Kidney (tissue), 14 donors: Measurements from ENCODE around the gene SASH1. TPM values are rescaled to one million over a fixed set of nuclear protein-coding genes. Genes with fewer than 3 reads are reported as not detected.

Source experiments
- DNase-seq, 5 donors: peaks; one replicate each; pipeline ENCODE4 v3.0.0-alpha.2; 2013 to 2020
- FAIRE-seq: peaks from 2 replicates; lab custom pipeline; 2012; peaks lifted over from hg19 to GRCh38; lab: Jason Lieb, UNC
- H3K27ac ChIP-seq, 2 donors: one replicate each; pipeline ENCODE4 v1.7.0; 2013; ENCODE audit warnings: low read depth in 2 of 2, low read length in 2 of 2, inconsistent platforms in 1 of 2
- H3K27me3 ChIP-seq: one replicate; pipeline ENCODE4 v1.7.1; 2013; ENCODE audit warnings: low read length, inconsistent platforms; ENCODE audit not compliant: control insufficient read depth, insufficient read depth
- H3K36me3 ChIP-seq, 3 donors: one replicate each; pipeline versions ENCODE4 v1.7.0 to v1.7.1; 2013; ENCODE audit warnings: low read length in 3 of 3, control low read depth in 1 of 3, inconsistent platforms in 1 of 3; ENCODE audit not compliant: insufficient read depth in 3 of 3, control insufficient read depth in 2 of 3
- H3K4me1 ChIP-seq, 3 donors: one replicate each; pipeline versions ENCODE4 v1.7.0 to v1.7.1; 2013; ENCODE audit warnings: low read length in 3 of 3, inconsistent platforms in 1 of 3, low read depth in 1 of 3; ENCODE audit not compliant: control insufficient read depth in 2 of 3, insufficient read depth in 2 of 3
- H3K4me3 ChIP-seq, 3 donors: one replicate each; pipeline versions ENCODE4 v1.7.0 to v1.8.1; 2013; ENCODE audit warnings: low read length in 3 of 3, control low read depth in 1 of 3, inconsistent platforms in 1 of 3
- H3K9ac ChIP-seq, 3 donors: one replicate each; pipeline versions ENCODE4 v1.7.0 to v1.7.1; 2013; ENCODE audit warnings: low read length in 3 of 3, control low read depth in 1 of 3, inconsistent platforms in 1 of 3
- H3K9me3 ChIP-seq, 3 donors: one replicate each; pipeline versions ENCODE4 v1.7.0 to v1.7.1; 2013; ENCODE audit warnings: low read length in 3 of 3, control low read depth in 1 of 3, inconsistent platforms in 1 of 3; ENCODE audit not compliant: control insufficient read depth in 2 of 3, insufficient read depth in 1 of 3
- intact Hi-C: fragments of 100-400 bp; cut with DNase I; formaldehyde crosslinking; loops from one replicate; pipeline ENCODE4 v1.11.1; 2022
- polyA plus RNA-seq: library from polyadenylated mRNA; stranded (reverse); fragments of 350-450 nt; fragmentation: Illumina TruSeq; extraction: RNeasy Lipid Tissue Mini Kit (QIAGEN cat#74804); gene quantifications from one replicate; pipeline ENCODE4 v1.2.3, GENCODE V29; 2014; ENCODE audit warnings: low read depth, low replicate concordance; ENCODE audit not compliant: insufficient read depth
- total RNA-seq: library from RNA; stranded (reverse); fragmentation: NEBNext Ultra II Directional; extraction: Animal tissue kit (Norgen Biotek cat#: 25700); gene quantifications from one replicate; pipeline ENCODE4 v1.2.1, GENCODE V29; 2021
- TF ChIP-seq, protein P1 (sequence below): IDR thresholded peaks from 3 replicates; pipeline ENCODE4 v1.5.1; 2012; ENCODE audit warnings: mild to moderate bottlenecking, moderate library complexity, borderline replicate concordance; ENCODE audit not compliant: insufficient read depth; ENCODE audit errors: extremely low read depth
- donor health status: control.
- donor health status: control.
- donor health status: control.
- donor health status: control.
- donor health status: control.
- donor health status: DM: yes; HTN: yes; CAD: no.
- donor health status: Normal renal cell carcinoma (clear cell type).

Gene SASH1
- total and polyA plus RNA-seq, 2 donors from 2014 or later, result 6.2 to 148 TPM

DNA sequence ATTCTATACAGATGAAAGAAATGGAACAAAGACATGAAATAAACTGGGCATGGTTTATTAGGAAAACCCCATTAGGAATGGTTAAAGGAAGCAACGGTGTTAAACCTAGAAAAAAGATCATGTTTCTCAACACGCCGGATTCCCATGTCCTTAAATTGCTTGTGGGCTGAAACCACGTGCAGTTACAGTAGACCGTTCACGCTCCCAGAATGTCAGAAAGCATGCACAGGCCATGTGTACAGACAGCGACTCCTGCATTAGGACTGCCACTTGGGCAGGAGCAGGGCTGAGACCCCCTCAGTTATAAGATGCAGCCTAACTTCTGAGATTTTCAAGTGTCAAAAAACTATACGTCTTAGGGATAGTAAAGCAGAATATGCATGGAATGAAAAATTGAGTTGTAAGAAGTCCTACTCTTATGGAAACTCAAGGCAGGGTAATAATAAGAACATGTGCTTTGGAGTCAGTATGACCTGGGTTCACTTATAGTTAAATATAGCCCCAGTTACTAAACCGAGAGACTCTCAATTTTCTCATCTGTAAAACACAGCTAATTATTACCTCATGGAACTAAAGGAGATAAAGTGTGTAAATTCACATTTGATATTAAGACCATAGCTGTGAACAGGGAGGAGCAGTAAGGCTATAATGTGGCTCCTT, 230.2 kb downstream of the SASH1 start:
- Histone ChIP-seq H3K4me3 (no peak overlapping the region), H3K27ac (no peak overlapping the region), H3K9ac (no peak overlapping the region), H3K4me1 (no peaks in the 10 kb centered on the region), H3K9me3 (no peaks in the 10 kb centered on the region), H3K27me3 (no peaks in the 10 kb centered on the region), H3K36me3 (no peaks in the 10 kb centered on the region)
- TF ChIP-seq, protein P1, sequence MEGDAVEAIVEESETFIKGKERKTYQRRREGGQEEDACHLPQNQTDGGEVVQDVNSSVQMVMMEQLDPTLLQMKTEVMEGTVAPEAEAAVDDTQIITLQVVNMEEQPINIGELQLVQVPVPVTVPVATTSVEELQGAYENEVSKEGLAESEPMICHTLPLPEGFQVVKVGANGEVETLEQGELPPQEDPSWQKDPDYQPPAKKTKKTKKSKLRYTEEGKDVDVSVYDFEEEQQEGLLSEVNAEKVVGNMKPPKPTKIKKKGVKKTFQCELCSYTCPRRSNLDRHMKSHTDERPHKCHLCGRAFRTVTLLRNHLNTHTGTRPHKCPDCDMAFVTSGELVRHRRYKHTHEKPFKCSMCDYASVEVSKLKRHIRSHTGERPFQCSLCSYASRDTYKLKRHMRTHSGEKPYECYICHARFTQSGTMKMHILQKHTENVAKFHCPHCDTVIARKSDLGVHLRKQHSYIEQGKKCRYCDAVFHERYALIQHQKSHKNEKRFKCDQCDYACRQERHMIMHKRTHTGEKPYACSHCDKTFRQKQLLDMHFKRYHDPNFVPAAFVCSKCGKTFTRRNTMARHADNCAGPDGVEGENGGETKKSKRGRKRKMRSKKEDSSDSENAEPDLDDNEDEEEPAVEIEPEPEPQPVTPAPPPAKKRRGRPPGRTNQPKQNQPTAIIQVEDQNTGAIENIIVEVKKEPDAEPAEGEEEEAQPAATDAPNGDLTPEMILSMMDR, result no peak
- FAIRE-seq (no peak), DNase-seq (no peak)
- intact Hi-C loops, result no loop called here

DNA sequence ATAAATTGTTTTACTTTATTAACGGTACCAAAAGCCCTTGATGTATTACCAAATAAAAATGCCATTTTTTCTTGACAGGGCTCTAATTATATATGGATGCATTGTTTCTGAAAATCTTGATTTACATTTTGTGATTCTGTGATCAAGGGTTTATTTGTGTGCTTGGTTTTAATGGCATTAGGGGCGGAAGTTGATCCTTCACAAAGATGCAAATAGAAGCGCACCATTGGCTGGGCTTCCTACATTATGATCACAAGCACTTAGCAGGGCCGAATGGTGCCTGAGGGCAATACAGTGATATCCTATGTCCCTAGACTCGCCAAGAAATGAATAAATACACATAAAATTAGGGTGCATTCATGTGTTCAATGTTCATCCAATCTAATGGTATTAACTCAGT, 231.3 kb downstream of the SASH1 start:
- DNase-seq, result no peak
- Histone ChIP-seq H3K4me1 (peaks cover 0 to 3% (median 0%) of the 10 kb centered on the region in 3 donors), H3K27me3 (no peaks in the 10 kb centered on the region), H3K4me3 (no peak overlapping the region), H3K27ac (no peak overlapping the region), H3K9me3 (no peaks in the 10 kb centered on the region), H3K36me3 (no peaks in the 10 kb centered on the region), H3K9ac (no peak overlapping the region)
- no peak for FAIRE-seq
- TF ChIP-seq, protein P1, result no peak
- intact Hi-C loops, result no loop called here

DNA sequence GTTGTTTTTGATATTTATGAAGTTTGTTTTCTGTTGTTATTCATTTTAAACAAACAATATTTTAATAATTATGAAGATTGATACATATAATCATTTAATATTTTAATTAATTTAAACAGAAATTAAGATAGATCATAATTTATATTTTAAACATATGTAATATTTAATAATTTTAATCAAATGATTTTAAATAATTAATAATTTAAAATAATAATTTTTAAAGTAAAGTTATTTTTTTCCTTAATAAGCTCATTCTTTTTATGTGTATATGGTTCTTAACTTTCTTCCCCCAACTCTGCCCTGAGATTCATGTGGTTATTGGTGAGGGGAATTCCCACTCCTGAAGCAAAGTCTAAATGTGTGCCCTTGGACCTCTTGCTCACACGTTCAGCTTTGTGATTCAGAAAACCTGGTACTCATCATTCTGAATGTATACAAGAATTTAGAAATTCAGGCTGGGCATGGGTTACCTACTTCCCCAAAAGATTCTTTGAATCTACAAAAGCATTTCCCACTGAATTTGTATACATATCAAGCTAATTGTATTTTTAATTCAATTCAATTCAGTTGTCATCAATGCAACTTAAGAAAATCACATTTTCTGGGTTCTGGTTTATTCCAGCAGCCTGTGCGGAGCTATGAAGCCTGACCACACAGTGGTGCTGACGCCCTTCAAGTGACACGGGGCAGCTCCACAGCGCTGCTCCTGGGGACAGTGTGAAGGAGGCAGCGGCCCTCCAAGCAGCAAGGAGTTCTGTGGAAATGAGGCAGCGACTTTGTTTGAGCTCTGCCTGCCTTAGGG, 235.2 kb downstream of the SASH1 start:
- Histone ChIP-seq H3K4me1 (peaks cover 0 to 3% (median 0%) of the 10 kb centered on the region in 3 donors), H3K27me3 (no peaks in the 10 kb centered on the region), H3K9me3 (peaks cover 0 to 1% (median 0%) of the 10 kb centered on the region in 3 donors), H3K27ac (no peak overlapping the region), H3K9ac (no peak overlapping the region), H3K4me3 (no peak overlapping the region), H3K36me3 (no peaks in the 10 kb centered on the region)
- FAIRE-seq (peak; percentile 97), DNase-seq (peak; percentile 82 to 92 (median 86))
- intact Hi-C loops, result no loop called here
- TF ChIP-seq, protein P1, result peak; percentile 81
